Limb (tissue), 2 donors: ENCODE results near the gene SHANK3.

Source experiments
- DNase-seq, 2 donors: peaks; one replicate each; pipeline ENCODE4 v3.0.0-alpha.2; 2016; ENCODE audit errors: extremely low spot score in 2 of 2

SHANK3 gene

GRCh38 chr22:50678218-50678650 is 5.6 kb downstream of the SHANK3 start:
- DNase-seq = no peak

- DNase-seq = no peak
Measured at GRCh38 chr22:50678651-50679521, 6.3 kb downstream of the SHANK3 start.

GRCh38 chr22:50683086-50683993 is 10.7 kb downstream of the SHANK3 start:
- DNase-seq = no peak

- no peak for DNase-seq
Measured at GRCh38 chr22:50683994-50684371, 11.4 kb downstream of the SHANK3 start.

GRCh38 chr22:50684501-50684900 is 11.9 kb downstream of the SHANK3 start:
- no peak for DNase-seq

GRCh38 chr22:50684986-50685385 is 12.4 kb downstream of the SHANK3 start:
- no peak for DNase-seq

GRCh38 chr22:50686794-50687193 is 14.2 kb downstream of the SHANK3 start:
- no peak for DNase-seq

GRCh38 chr22:50687829-50688228 is 15.2 kb downstream of the SHANK3 start:
- DNase-seq = no peak

- no peak for DNase-seq
Measured at GRCh38 chr22:50688448-50688847, 15.8 kb downstream of the SHANK3 start.

- no peak for DNase-seq
Measured at GRCh38 chr22:50691521-50691920, 18.9 kb downstream of the SHANK3 start.

- no peak for DNase-seq
Measured at GRCh38 chr22:50693462-50693861, 20.8 kb downstream of the SHANK3 start.

GRCh38 chr22:50694099-50694605 is 21.5 kb downstream of the SHANK3 start:
- DNase-seq = no peak

- DNase-seq = peak in 1 of 2 donors; percentile 23
Measured at GRCh38 chr22:50694766-50695420, 22.3 kb downstream of the SHANK3 start.

GRCh38 chr22:50695421-50696250 is 23.0 kb downstream of the SHANK3 start:
- peak in 1 of 2 donors; percentile 18 for DNase-seq

GRCh38 chr22:50696251-50696798 is 23.7 kb downstream of the SHANK3 start:
- peak in 1 of 2 donors; percentile 19 for DNase-seq

GRCh38 chr22:50696799-50697561 is 24.4 kb downstream of the SHANK3 start:
- DNase-seq = peak in 1 of 2 donors; percentile 66

GRCh38 chr22:50697667-50698506 is 25.3 kb downstream of the SHANK3 start:
- peak in 1 of 2 donors; percentile 51 for DNase-seq

GRCh38 chr22:50698546-50698945 is 25.9 kb downstream of the SHANK3 start:
- peak in 1 of 2 donors; percentile 27 for DNase-seq
